ENCODE measurements around the gene PCSK2.
A peak's percentile ranks its signal among the peaks of the same experiment; 100 is the strongest.

The PCSK2 gene

GRCh38 chr20:17406051-17406590, 179.3 kb downstream of the PCSK2 start:
- no peak for DNase-seq

DNA sequence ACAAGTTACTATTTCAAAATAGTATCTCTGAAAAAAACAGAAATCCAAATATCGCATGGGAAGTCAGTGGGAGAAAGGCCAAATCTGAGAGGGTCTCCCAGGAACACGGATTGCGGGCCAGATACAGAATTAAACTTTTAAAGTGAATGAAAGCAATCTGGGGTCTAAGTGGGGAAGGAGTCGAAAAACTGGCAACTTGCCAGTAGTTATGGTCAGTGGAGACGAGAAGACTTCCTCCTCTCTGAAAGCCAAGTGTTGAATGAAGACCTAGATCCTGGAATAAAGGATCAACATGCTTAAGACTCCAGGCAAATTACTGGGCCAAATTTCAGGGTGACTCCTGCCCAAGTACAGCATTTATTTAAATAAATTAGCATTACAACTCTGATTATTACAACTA, 180.7 kb downstream of the PCSK2 start:
- no peak for DNase-seq

GRCh38 chr20:17417225-17417624, 190.4 kb downstream of the PCSK2 start:
- no peak for DNase-seq

- DNase-seq, result no peak
These were observed 191.9 kb downstream of the PCSK2 start for GRCh38 chr20:17418737-17419136.

DNA sequence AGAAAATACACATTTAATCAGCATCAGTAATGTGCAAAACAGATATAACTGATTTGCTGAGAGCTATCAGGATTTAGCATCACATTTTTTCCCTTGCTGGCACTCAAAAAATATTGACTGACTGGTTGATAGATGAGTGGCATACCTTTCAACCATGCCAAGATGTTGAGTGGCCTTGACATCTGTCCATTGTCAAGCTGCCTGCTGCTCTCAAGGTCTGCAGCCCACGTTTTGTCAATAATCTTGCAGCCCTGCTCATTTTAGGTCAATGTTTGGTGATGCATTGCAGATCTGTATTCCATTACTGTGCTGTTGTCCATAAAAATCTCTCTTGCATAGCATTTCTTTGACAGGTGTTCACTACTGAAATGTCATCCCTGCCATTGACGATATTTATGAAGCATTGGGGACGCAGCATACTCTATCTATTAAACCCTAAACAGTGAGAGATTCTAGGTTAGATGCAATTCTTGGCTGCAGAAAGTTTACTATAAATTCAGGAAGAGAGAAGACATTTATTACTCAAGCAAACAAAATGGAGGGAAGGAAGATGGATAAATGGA, 192.7 kb downstream of the PCSK2 start:
- no peak for DNase-seq

DNA sequence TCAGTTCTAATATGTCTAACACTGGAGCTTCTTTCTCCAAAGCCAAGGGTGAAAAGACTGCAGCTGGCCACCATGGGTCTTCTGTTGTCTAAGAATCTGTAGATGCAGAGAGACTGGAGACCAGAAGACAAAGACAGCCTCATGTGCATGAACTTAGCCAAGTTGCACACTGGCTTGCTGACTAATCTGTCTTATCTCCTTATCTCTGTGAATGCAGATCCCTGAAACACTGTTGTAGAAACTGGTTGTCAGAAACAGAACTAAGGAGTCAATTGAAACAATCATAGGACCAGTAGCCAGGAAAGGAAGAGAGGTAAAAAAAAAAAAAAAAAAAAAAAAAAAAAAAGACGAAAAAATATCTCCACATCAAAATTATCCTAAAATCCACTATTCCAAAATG, 194.7 kb downstream of the PCSK2 start:
- DNase-seq, result no peak

- no peak for DNase-seq
These were observed 196.9 kb downstream of the PCSK2 start for GRCh38 chr20:17423782-17424181.

DNA sequence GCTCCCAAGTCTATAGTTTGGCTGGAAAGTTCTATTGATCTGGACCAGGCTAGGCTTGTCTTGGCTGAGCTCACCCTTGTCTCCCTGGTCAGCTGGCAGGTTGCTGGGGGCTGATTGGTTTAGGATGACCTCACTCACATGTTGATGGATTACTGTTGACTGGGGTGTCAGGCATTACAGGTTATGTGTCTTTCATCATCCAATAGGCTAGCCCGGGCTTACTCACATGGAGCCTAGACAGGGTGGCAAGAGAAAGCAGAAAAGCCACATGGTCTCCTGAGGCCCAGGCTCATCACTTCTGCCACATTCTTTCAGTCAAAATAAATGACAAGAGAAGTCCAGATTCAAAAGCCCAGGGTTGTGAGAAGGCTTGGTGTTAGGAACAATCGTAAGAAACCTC, 200.8 kb downstream of the PCSK2 start:
- no peak for DNase-seq

DNA sequence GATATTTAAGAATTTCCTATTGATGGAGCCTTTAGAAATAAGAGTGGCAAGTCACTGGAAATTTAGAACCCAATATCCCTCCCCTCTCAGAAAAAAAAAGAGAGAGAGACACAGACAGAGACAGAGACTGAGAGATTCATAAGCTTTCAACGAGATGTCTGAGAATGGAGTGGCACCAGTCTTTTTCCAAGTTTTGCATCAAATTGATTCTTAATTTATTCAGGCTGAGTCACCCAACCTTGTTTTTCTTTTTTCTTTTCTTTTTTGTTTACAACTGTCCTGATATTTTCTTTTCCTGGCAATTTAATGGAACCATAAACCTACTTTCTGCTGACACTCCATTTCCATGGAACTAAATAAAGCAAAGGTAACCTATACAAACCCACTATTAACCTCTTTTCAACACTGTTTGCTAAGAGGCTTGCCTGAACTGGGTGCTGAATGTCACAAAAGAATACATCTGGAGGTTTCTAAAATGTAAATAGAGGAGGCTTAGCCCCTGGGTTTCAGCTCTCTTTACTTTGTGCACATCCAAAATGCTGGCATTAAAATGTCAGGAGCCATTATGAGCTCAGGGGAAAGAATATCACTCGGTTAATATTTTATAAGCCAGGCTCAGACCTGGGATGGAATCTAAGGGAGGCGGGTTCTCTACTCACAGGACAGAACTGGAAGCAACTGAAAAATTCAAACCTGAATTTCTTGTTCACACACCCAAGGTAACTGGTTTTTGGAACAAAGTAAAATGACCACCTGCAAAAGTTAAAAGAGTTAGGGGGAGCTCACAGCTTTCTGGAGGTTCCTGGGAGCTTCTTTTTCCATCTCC, 203.5 kb downstream of the PCSK2 start:
- DNase-seq, result peak; percentile 30

DNA sequence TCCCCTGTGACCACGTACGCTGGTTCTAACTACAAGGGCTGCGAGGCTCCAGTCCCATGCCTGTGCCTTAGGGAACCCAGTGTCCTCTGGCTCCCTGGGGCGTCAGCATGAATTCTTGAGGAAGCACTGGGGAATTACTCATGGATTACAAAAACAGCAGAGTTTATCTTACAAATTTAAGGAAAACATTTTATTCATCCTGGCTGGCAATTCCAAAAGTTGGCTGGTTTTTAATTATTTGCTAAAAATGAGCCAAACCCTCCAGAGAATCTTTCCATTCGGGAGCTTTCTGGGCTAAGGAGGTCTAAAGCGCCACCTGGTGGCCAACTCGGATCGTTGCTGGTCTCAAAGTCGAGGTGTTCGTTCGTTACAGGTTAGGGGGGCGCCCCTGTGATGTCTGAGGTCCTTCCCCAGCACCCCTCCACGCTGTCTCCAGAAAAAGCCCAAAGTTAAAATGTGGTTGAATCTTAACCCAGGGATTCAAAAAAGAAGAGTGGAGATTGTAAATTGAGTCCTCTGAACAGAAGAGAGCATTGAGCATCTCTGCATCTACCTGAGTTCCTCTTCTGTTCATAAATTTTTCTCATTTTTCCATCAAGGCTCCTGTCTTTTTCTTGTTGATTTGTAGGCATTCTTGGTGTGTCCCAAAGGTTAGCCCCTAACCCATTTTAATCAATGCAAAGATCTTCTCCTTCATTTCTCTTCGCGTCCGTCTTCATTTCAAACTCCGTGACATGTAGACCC, 205.0 kb downstream of the PCSK2 start:
- peak; percentile 84 for DNase-seq

GRCh38 chr20:17436664-17437063, 209.8 kb downstream of the PCSK2 start:
- no peak for DNase-seq

- no peak for DNase-seq
These were observed 210.4 kb downstream of the PCSK2 start for GRCh38 chr20:17437251-17437650.

DNA sequence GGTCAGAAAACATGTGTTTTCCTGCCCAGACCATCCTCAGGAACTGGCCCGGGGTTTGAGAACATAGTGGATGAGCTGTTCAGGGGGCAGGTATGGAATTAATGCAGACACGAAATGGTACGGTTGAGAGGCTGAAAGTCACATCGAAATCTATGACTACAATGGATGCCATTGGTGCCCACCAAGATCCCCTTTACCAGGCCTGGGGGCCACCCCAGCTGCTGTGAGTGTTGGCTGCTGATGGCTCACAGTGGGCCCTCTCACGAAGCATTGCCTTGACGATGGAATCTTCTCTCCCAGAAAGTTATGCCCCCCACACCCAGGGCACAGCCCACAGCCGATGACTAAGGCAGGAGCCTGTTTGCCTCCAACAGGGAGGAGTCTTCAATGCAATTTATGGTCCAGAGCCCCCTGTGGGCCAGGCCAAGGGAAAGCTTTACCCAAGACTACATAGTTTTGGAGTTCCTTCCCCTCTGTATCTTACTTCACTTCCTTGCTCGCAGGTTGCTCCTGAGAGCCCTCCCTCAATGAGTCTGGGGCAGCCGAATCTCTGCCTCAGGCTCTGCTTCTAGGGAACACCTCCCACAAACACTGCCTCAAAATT, 211.7 kb downstream of the PCSK2 start:
- no peak for DNase-seq

- DNase-seq, result no peak
These were observed 212.9 kb downstream of the PCSK2 start for GRCh38 chr20:17439616-17440296.

GRCh38 chr20:17441745-17442144, 214.9 kb downstream of the PCSK2 start:
- DNase-seq, result no peak

DNA sequence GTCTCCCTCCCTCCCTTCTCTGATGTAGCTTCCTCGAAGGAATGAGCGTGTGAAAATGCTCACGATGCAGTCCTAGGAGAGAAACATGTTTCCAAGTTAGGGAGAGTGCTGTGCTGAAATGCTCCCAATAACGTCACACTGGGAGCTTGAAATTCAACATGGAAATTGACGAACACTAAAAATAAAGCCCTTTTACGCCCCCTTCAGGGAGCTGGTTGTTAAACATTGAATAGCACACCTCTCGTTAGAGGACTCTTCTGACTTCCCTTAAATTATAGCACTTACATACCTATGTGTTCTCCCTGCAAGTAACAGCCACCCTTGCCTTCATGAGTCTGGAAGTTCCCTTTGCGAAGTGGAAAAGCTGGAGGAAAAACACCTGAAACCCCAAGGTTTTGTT, 215.7 kb downstream of the PCSK2 start:
- DNase-seq, result no peak

DNA sequence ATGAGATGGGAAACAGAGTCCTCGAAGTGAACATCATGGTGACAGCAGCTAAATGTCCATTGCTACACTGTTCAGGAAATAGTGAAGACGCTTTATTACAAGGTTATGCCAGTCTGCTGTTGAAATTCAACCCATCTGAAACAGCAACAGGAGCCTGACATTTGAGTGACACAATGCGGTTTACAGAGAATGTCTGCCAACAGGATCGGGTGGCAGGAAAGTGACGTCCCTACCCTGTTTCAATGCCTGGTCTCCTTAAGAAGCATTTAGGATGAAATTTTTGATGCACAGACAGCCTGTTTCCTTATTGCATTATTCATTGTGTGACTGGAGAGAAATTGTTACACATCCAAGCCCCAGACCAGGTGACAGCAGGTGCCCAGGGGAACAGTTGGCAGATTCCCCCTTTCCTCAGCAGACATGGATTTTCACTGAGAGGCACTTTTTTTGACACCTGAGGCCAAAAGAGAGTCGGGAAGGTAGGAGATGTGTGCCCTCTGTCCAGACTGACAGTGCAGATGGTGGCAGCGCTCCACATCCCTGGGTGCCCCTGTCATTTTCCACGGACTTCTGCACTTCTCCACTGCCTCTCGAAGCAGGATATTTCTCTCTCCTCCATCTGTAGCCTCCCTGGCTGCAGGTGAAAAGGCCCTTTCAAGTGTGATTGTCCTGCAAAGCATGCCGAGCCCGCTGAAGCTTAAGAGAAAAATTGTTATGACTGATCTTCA, 216.5 kb downstream of the PCSK2 start:
- DNase-seq, result no peak

DNA sequence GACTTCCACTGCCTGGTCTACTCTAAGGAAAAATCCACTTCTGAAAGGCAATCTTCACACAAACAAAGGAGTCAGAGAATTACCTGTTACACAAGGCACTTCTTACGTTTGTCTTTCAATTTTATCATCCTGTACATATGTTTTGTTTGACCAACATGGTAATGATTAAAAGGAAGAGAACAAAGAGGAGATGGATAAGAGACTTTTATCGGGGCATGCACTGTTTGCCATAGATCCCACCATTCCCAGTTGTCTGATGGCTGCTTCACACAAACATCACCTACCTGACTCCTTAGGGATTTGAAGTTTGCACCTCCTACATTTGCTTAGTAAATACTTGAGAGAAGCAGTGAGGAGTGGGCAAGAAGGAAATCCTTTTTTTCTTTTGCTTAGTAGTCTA, 217.3 kb downstream of the PCSK2 start:
- DNase-seq, result no peak

GRCh38 chr20:17445543-17445942, 218.7 kb downstream of the PCSK2 start:
- DNase-seq, result no peak

DNA sequence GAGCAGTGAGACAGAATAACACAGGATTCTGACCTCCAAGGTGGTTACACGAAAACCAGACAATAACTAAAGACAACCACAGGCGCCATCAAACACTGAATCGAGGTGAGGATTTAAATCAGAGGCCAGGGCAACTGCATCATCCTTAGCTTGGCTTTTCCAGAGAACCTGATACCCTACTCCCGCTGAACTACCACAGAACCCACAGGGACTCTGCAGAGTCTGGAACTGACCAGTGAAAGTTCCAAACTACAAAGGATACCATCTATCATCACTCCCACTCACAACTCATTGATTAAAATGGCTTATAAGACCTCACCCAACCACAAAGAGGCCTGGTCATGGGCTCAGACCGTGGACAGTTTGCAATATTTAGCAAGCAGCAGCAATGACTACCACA, 219.3 kb downstream of the PCSK2 start:
- DNase-seq, result no peak

DNA sequence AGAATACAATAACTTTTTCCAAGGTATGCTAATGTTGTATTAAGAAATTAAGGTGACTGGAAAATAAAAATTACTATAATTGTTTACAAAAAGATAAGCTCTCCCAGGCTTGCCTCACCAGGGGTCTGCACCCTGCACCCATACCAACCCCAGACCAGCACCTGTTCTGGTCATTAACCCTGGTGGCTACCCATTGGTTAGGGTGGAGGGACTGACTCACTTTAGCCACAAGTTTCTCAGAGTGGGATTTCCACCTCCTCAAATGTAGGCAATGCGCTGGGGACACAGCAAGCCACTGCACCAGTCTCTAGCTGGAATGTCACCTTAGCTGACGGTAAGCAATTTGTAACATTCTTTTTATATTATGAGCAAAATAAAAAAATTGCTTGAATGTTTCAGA, 221.2 kb downstream of the PCSK2 start:
- no peak for DNase-seq

DNA sequence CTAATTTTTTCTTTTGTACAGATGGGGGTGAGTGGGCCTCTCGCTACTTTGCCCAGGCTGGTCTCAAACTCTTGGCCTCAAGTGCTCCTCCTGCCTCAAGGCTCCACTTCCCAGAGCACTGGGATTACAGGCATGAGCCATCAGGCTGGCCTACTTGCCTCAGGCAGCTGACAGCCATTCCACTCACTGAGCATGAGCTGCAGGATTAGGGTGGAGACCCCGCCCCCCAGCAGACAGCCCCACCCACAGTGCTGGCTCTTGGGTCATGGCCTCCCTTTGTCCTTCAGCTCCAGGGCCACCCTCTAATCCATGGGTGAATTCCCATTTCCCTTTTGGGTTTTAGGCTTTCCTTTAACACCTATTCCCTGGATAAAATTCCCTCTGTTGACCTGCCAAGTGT, 222.2 kb downstream of the PCSK2 start:
- no peak for DNase-seq
